ENCODE data around the gene LYAR.

- TF ChIP-seq CTCF (IDR thresholded peaks at IDR 0.05), result no peak
- no peak for TF ChIP-seq POLR2A (IDR thresholded peaks at IDR 0.05)
These were observed 26.2 kb upstream of the LYAR start for GRCh38 chr4:4316150-4316495.

Measured in thyroid gland (tissue), 4 donors.